OCI-LY7 (cell line): ENCODE measurements around the gene SLC25A41. TPM values are rescaled to one million over a fixed set of nuclear protein-coding genes. Genes with fewer than 3 reads are reported as not detected.

Source experiments
- Bru-seq: library from RNA; stranded (reverse); fragments of 400-500 nt; gene quantifications from one replicate; lab custom pipeline; 2021; lab: Mats Ljungman, UMichigan
- BruChase-seq, 2 experiments: library from RNA; stranded (reverse); fragments of 400-500 nt; gene quantifications; one replicate each; lab custom pipeline; 2021; lab: Mats Ljungman, UMichigan
- BruUV-seq: library from RNA; stranded (reverse); fragments of 400-500 nt; replicated peaks from 2 replicates; lab custom pipeline; 2021; lab: Mats Ljungman, UMichigan
- CTCF ChIA-PET: fragments of 300-600 bp; sonication (Branson Sonifier 250); formaldehyde crosslinking; loops from one replicate; lab custom pipeline; 2022; ENCODE audit warnings: antibody characterized with exemption; ENCODE audit not compliant: unreplicated experiment; lab: Charles Lee
- POLR2A ChIA-PET: fragments of 300-600 bp; sonication (Branson Sonifier 250); formaldehyde crosslinking; loops from one replicate; lab custom pipeline; 2022; ENCODE audit warnings: antibody characterized with exemption; lab: Charles Lee
- DNase-seq: peaks from one replicate; pipeline ENCODE4 v3.0.0-alpha.2; 2015; ENCODE audit warnings: low spot score
- H2AFZ ChIP-seq: fragments of 200-600 bp; sonication (generic), shearing (Covaris generic); 2 replicates; pipeline ENCODE4 v1.6.1; 2014; ENCODE audit warnings: mild to moderate bottlenecking, antibody characterized with exemption, low read length, moderate library complexity
- H3K27ac ChIP-seq: fragments of 200-600 bp; sonication (generic); 2 replicates; pipeline ENCODE4 v1.5.1; 2014; ENCODE audit warnings: mixed run types, low read depth, mild to moderate bottlenecking, moderate library complexity, low read length, inconsistent platforms; ENCODE audit not compliant: poor library complexity, severe bottlenecking
- H3K36me3 ChIP-seq: fragments of 200-600 bp; sonication (generic); 2 replicates; pipeline ENCODE4 v1.6.1; 2014; ENCODE audit warnings: mild to moderate bottlenecking, antibody characterized with exemption, low read length, moderate library complexity, mixed read lengths; ENCODE audit not compliant: insufficient read depth
- H3K4me1 ChIP-seq: fragments of 200-600 bp; sonication (generic); 2 replicates; pipeline ENCODE4 v1.5.1; 2014; ENCODE audit warnings: mild to moderate bottlenecking, low read length; ENCODE audit not compliant: insufficient read depth, poor library complexity, severe bottlenecking
- H3K4me2 ChIP-seq: fragments of 200-600 bp; sonication (generic); 2 replicates; pipeline ENCODE4 v1.6.1; 2014; ENCODE audit warnings: mild to moderate bottlenecking, low read length
- H3K4me3 ChIP-seq: fragments of 200-600 bp; sonication (generic); 2 replicates; pipeline ENCODE4 v1.5.1; 2014; ENCODE audit warnings: mild to moderate bottlenecking, low read depth, low read length; ENCODE audit not compliant: poor library complexity, severe bottlenecking
- H3K79me2 ChIP-seq: fragments of 200-600 bp; sonication (generic); 2 replicates; pipeline ENCODE4 v1.6.1; 2016; ENCODE audit warnings: low read depth, mild to moderate bottlenecking, low read length, moderate library complexity, mixed read lengths; ENCODE audit not compliant: insufficient read depth
- H3K9me2 ChIP-seq: fragments of 200-600 bp; sonication (generic); 2 replicates; pipeline ENCODE4 v1.6.1; 2016; ENCODE audit warnings: mild to moderate bottlenecking, low read length, mixed read lengths; ENCODE audit not compliant: insufficient read depth
- H3K9me3 ChIP-seq: fragments of 200-600 bp; sonication (generic); 2 replicates; pipeline ENCODE4 v1.6.1; 2014; ENCODE audit warnings: mild to moderate bottlenecking, mixed run types, low read length, mixed read lengths
- H4K20me1 ChIP-seq: fragments of 200-600 bp; sonication (generic); 2 replicates; pipeline ENCODE4 v1.6.1; 2014; ENCODE audit warnings: mild to moderate bottlenecking, antibody characterized with exemption, low read length, moderate library complexity, mixed read lengths; ENCODE audit not compliant: insufficient read depth
- CTCF ChIP-seq: fragments of 200-600 bp; sonication (generic); conservative IDR thresholded peaks from 2 replicates; pipeline ENCODE4 v1.5.1; 2014; ENCODE audit warnings: mild to moderate bottlenecking, antibody characterized with exemption, low read length, moderate library complexity, mixed read lengths
- EZH2phosphoT487 ChIP-seq: fragments of 200-600 bp; sonication (generic); IDR thresholded peaks from 2 replicates; pipeline ENCODE4 v1.6.1; 2018; ENCODE audit warnings: low read depth, borderline replicate concordance, mild to moderate bottlenecking, mixed run types, antibody characterized with exemption, low read length, moderate library complexity, mixed read lengths
- intact Hi-C: fragments of 100-400 bp; cut with micrococcal nuclease; formaldehyde crosslinking; loops from one replicate; pipeline ENCODE4 v1.10.0; 2022; ENCODE audit not compliant: unreplicated experiment
- long read RNA-seq: library from polyadenylated mRNA; stranded (forward); transcript quantifications from one replicate; pipeline ENCODE4 v2.0.0, GENCODE V29; 2022
- total RNA-seq, 2 experiments: library from RNA; depleted of rRNA in 1 of 2; stranded (reverse); fragments of >200 nt in 1 of 2; shearing (Covaris generic) in 1 of 2; gene quantifications; 2 replicates each; pipeline ENCODE4 v1.2.3, GENCODE V29; 2014 to 2022

SLC25A41 gene
- not detected in 2 replicates for total RNA-seq (2014; rRNA removed; shearing (Covaris generic))
- not detected in 2 replicates for total RNA-seq (2022)
- Bru-seq, nascent RNA: percentile 14 among the genes with signal in this experiment
- percentile 17 among the genes with signal in this experiment for BruChase-seq, experiment 1, labeled RNA remaining after a 6-hour chase
- percentile 17 among the genes with signal in this experiment for BruChase-seq, experiment 2, labeled RNA remaining after a 2-hour chase
- long read RNA-seq: 0 reads

GRCh38 chr19:6433663-6434062 lies at the start of gene SLC25A41:
SLC25A41 (minus strand) TSS chr19:6433763; CDS start chr19:6433693, 70 bp downstream.
- CTCF ChIA-PET: no interaction called here
- Histone ChIP-seq H4K20me1 (no peaks in the 10 kb centered on the region), H3K4me3 (no peak within 1 kb of the TSS), H3K9me2 (no peaks in the 10 kb centered on the region), H3K4me1 (no peaks in the 10 kb centered on the region), H3K4me2 (no peak within 1 kb of the TSS), H3K27ac (no peak within 1 kb of the TSS), H3K79me2 (no peaks in the 10 kb centered on the region), H3K9me3 (no peaks in the 10 kb centered on the region), H2AFZ (no peak within 1 kb of the TSS), H3K36me3 (no peaks in the 10 kb centered on the region)
- intact Hi-C loops: no loop called here
- no peak for DNase-seq
- POLR2A ChIA-PET: interaction anchor here (1.1 kb wide), 1 partner anchor 8 kb away, joined by 3 read pairs; no protein-coding TSS in a partner anchor
- TF ChIP-seq CTCF: no peak
- no peak for TF ChIP-seq EZH2phosphoT487
- no TSS peak for BruUV-seq

DNA sequence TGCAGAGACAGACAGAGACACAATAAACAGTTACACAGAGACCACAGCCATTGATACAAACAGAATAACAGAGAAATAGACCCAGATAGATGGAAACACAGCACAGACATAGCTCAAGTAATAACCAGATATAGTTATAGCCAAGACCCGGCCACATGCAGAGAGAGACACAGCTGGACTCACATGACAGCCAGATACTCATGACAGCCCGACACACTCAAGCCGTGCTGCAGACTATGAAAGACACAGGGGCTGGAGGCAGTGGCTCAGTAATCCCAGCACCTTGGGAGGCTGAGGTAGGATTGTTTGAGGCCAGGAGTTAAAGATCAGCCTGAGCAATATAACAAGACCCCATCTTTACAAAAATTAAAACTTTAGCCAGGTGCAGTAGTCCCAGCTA lies 49.7 kb upstream of the SLC25A41 start:
- Histone ChIP-seq H3K9me2 (no peaks in the 10 kb centered on the region), H3K4me1 (peaks cover 38% of the 10 kb centered on the region), H4K20me1 (no peaks in the 10 kb centered on the region), H3K79me2 (peaks cover 6% of the 10 kb centered on the region; the same call in 1 of the 2 replicates), H2AFZ (peak overlapping the region; percentile 34; the same call in 1 of the 2 replicates), H3K4me2 (no peak overlapping the region), H3K4me3 (no peak overlapping the region), H3K27ac (no peak overlapping the region), H3K36me3 (no peaks in the 10 kb centered on the region), H3K9me3 (no peaks in the 10 kb centered on the region)
- ChIA-PET POLR2A (no interaction called here), CTCF (no interaction called here)
- intact Hi-C loops: loop anchor here (2.0 kb wide), 1 partner anchor 20 kb away; the partner anchor contains the start of gene TUBB4A
- no peak for DNase-seq
- BruUV-seq: no TSS peak
- TF ChIP-seq EZH2phosphoT487 (no peak), CTCF (no peak)

DNA sequence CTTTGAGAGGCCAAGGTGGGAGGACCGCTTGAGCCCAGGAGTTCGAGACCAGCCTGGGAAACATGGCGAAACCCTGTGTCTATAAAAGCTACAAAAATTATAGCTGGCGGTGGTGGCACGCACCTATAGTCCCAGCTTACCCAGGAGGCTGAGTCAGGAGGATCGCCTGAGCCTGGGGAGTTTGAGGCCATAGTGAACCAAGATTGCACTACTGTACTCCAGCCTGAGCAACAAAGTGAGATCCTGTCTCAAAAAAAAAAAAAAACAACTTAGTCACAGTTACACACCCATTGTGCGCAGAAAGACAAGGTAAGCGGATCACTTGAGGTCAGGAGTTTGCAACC lies 48.8 kb upstream of the SLC25A41 start:
- peak overlapping the region; percentile 67 for H3K27ac ChIP-seq
- BruUV-seq: no TSS peak
- H3K79me2 ChIP-seq: peaks cover 6% of the 10 kb centered on the region; the same call in 1 of the 2 replicates
- DNase-seq: no peak
- no peaks in the 10 kb centered on the region for H3K36me3 ChIP-seq
- peak overlapping the region; percentile 80 for H3K4me2 ChIP-seq
- no peaks in the 10 kb centered on the region for H3K9me3 ChIP-seq
- intact Hi-C loops: loop anchor here (2.0 kb wide), 1 partner anchor 20 kb away; the partner anchor contains the start of gene TUBB4A
- peak overlapping the region; percentile 82 for H3K4me3 ChIP-seq
- TF ChIP-seq CTCF (no peak), EZH2phosphoT487 (no peak)
- peaks cover 38% of the 10 kb centered on the region for H3K4me1 ChIP-seq
- ChIA-PET CTCF (no interaction called here), POLR2A (interaction anchor here (0.6 kb wide), 2 partner anchors 20 to 100 kb away, joined by 3 to 4 read pairs; no protein-coding TSS in a partner anchor)
- H2AFZ ChIP-seq: peak overlapping the region; percentile 95; the same call in 1 of the 2 replicates
- no peaks in the 10 kb centered on the region for H3K9me2 ChIP-seq
- H4K20me1 ChIP-seq: no peaks in the 10 kb centered on the region
